Endothelial cell (in vitro differentiated cells): Measurements from ENCODE around the gene EFHC2. TPM values are rescaled to one million over a fixed set of nuclear protein-coding genes. Genes with fewer than 3 reads are reported as not detected.
"Not testable (repeated sequence)": the region's sequence is repeated elsewhere in the genome, so short reads cannot be mapped to it uniquely, and the experiment has no call there.

Source experiments
- DNase-seq: peaks from one replicate; pipeline ENCODE4 v3.0.0; 2021; ENCODE audit warnings: low spot score
- H3K27ac Mint-ChIP-seq: one replicate; pipeline ENCODE4 v1.8.0; 2021; ENCODE audit warnings: mixed read lengths, inconsistent platforms; ENCODE audit not compliant: unreplicated experiment
- H3K27me3 Mint-ChIP-seq: one replicate; pipeline ENCODE4 v1.8.0; 2021; ENCODE audit warnings: mild to moderate bottlenecking, moderate library complexity, mixed read lengths, inconsistent platforms; ENCODE audit not compliant: unreplicated experiment
- H3K36me3 Mint-ChIP-seq: one replicate; pipeline ENCODE4 v1.8.0; 2021; ENCODE audit warnings: mild to moderate bottlenecking, low read depth, mixed read lengths, inconsistent platforms; ENCODE audit not compliant: unreplicated experiment
- H3K4me1 Mint-ChIP-seq: one replicate; pipeline ENCODE4 v1.8.0; 2021; ENCODE audit warnings: mild to moderate bottlenecking, mixed read lengths, inconsistent platforms; ENCODE audit not compliant: unreplicated experiment
- H3K4me3 Mint-ChIP-seq: one replicate; pipeline ENCODE4 v1.8.0; 2021; ENCODE audit warnings: mild to moderate bottlenecking, mixed read lengths, inconsistent platforms; ENCODE audit not compliant: unreplicated experiment
- H3K9me3 Mint-ChIP-seq: one replicate; pipeline ENCODE4 v1.8.0; 2021; ENCODE audit warnings: mixed read lengths, inconsistent platforms; ENCODE audit not compliant: unreplicated experiment
- CTCF ChIP-seq: fragments of 200-600 bp; sonication (generic); IDR thresholded peaks from one replicate; pipeline ENCODE4 v1.5.0; 2021; ENCODE audit warnings: antibody characterized with exemption; ENCODE audit not compliant: unreplicated experiment
- total RNA-seq: library from RNA; stranded (reverse); fragmentation: NEBNext Ultra II Directional; extraction: Animal tissue kit (Norgen Biotek cat#: 25700); gene quantifications from one replicate; pipeline ENCODE4 v1.2.1, GENCODE V29; 2021; ENCODE audit not compliant: unreplicated experiment

The EFHC2 gene
- total RNA-seq, 1 donor from 2014 or later, result 0.41 TPM

- H3K27ac Mint-ChIP-seq, result no peak overlapping the region
- no peaks in the 10 kb centered on the region for H3K4me1 Mint-ChIP-seq
- no peaks in the 10 kb centered on the region for H3K27me3 Mint-ChIP-seq
- DNase-seq, result no peak
- H3K36me3 Mint-ChIP-seq, result no peaks in the 10 kb centered on the region
- no peaks in the 10 kb centered on the region for H3K9me3 Mint-ChIP-seq
- H3K4me3 Mint-ChIP-seq, result no peak overlapping the region
- TF ChIP-seq CTCF, result no peak
Observed at GRCh38 chrX:44203791-44204190, 139.7 kb downstream of the EFHC2 start.

- H3K27ac Mint-ChIP-seq, result no peak overlapping the region
- H3K4me3 Mint-ChIP-seq, result no peak overlapping the region
- H3K9me3 Mint-ChIP-seq, result no peaks in the 10 kb centered on the region
- no peaks in the 10 kb centered on the region for H3K4me1 Mint-ChIP-seq
- no peaks in the 10 kb centered on the region for H3K36me3 Mint-ChIP-seq
- no peak for DNase-seq
- H3K27me3 Mint-ChIP-seq, result no peaks in the 10 kb centered on the region
- TF ChIP-seq CTCF, result no peak
Observed at GRCh38 chrX:44202596-44202995, 140.9 kb downstream of the EFHC2 start.

GRCh38 chrX:44189116-44189515, 154.4 kb downstream of the EFHC2 start:
- Mint-ChIP-seq H3K27ac (no peak overlapping the region), H3K27me3 (peaks cover 3% of the 10 kb centered on the region), H3K4me1 (no peaks in the 10 kb centered on the region), H3K4me3 (no peak overlapping the region), H3K36me3 (no peaks in the 10 kb centered on the region), H3K9me3 (no peaks in the 10 kb centered on the region)
- TF ChIP-seq CTCF, result no peak
- no peak for DNase-seq

- not testable (repeated sequence) for H3K9me3 Mint-ChIP-seq, H3K27ac Mint-ChIP-seq, H3K27me3 Mint-ChIP-seq, DNase-seq, H3K36me3 Mint-ChIP-seq, H3K4me1 Mint-ChIP-seq, H3K4me3 Mint-ChIP-seq
Observed at GRCh38 chrX:44187915-44188314, 155.6 kb downstream of the EFHC2 start.

- H3K36me3 Mint-ChIP-seq, result no peaks in the 10 kb centered on the region
- H3K27ac Mint-ChIP-seq, result no peak overlapping the region
Observed at GRCh38 chrX:44183329-44183728, 160.1 kb downstream of the EFHC2 start.

More at GRCh38 chrX:44183329-44183728, 160.1 kb downstream of the EFHC2 start:
- DNase-seq, result no peak
- Mint-ChIP-seq H3K4me3 (no peak overlapping the region), H3K27me3 (peaks cover 1% of the 10 kb centered on the region), H3K4me1 (no peaks in the 10 kb centered on the region), H3K9me3 (no peaks in the 10 kb centered on the region)
- TF ChIP-seq CTCF, result no peak
